MM.1S (cell line): ENCODE measurements around the gene LTBP4.

Source experiments
- DNase-seq: peaks from one replicate; pipeline ENCODE4 v3.0.0-alpha.2; 2015
- H2AFZ ChIP-seq: fragments of 300-600 bp; sonication (generic); 2 replicates; pipeline ENCODE4 v1.6.0; 2016; ENCODE audit warnings: antibody characterized with exemption, low read length
- H3F3A ChIP-seq: fragments of 300-600 bp; sonication (generic); 2 replicates; pipeline ENCODE4 v1.6.1; 2016; ENCODE audit warnings: mild to moderate bottlenecking, antibody characterized with exemption, low read length, moderate library complexity, mixed read lengths; ENCODE audit not compliant: insufficient read depth
- H3K27ac ChIP-seq: fragments of 300-600 bp; sonication (generic); 2 replicates; pipeline ENCODE4 v1.5.1; 2016; ENCODE audit warnings: mild to moderate bottlenecking, low read length
- H3K27me3 ChIP-seq: fragments of 300-600 bp; sonication (generic); replicated peaks from 2 replicates; pipeline ENCODE4 v1.6.0; 2016; ENCODE audit warnings: low read length; ENCODE audit not compliant: insufficient read depth
- H3K36me3 ChIP-seq: fragments of 300-600 bp; sonication (generic); replicated peaks from 2 replicates; pipeline ENCODE4 v1.6.1; 2016; ENCODE audit warnings: mild to moderate bottlenecking, low read length, mixed read lengths; ENCODE audit not compliant: insufficient read depth
- H3K4me1 ChIP-seq: fragments of 300-600 bp; sonication (generic); 2 replicates; pipeline ENCODE4 v1.6.1; 2016; ENCODE audit warnings: low read length, mixed read lengths
- H3K4me2 ChIP-seq: fragments of 300-600 bp; sonication (generic); 2 replicates; pipeline ENCODE4 v1.6.0; 2016; ENCODE audit warnings: low read depth, low read length
- H3K4me3 ChIP-seq: fragments of 300-600 bp; sonication (generic); 2 replicates; pipeline ENCODE4 v1.5.1; 2016; ENCODE audit warnings: low read length, mixed read lengths
- H3K79me2 ChIP-seq: fragments of 300-600 bp; sonication (generic); 2 replicates; pipeline ENCODE4 v1.6.1; 2016; ENCODE audit warnings: mixed run types, low read length, mixed read lengths
- H3K9ac ChIP-seq: fragments of 300-600 bp; sonication (generic); 2 replicates; pipeline ENCODE4 v1.6.1; 2016; ENCODE audit warnings: low read length, mixed read lengths
- H3K9me2 ChIP-seq: fragments of 300-600 bp; sonication (generic); replicated peaks from 2 replicates; pipeline ENCODE4 v1.6.1; 2016; ENCODE audit warnings: mild to moderate bottlenecking, low read length, mixed read lengths; ENCODE audit not compliant: insufficient read depth
- H3K9me3 ChIP-seq: fragments of 300-600 bp; sonication (generic); replicated peaks from 2 replicates; pipeline ENCODE4 v1.6.1; 2016; ENCODE audit warnings: mild to moderate bottlenecking, low read length, mixed read lengths; ENCODE audit not compliant: insufficient read depth
- H4K20me1 ChIP-seq: fragments of 300-600 bp; sonication (generic); 2 replicates; pipeline ENCODE4 v1.6.1; 2016; ENCODE audit warnings: mild to moderate bottlenecking, low read length, moderate library complexity, mixed read lengths; ENCODE audit not compliant: insufficient read depth
- CTCF ChIP-seq: fragments of 300-600 bp; sonication (generic); IDR thresholded peaks from 2 replicates; pipeline ENCODE4 v1.5.1; 2016; ENCODE audit warnings: antibody characterized with exemption, low read length, mixed read lengths
- EZH2 ChIP-seq: fragments of 300-600 bp; sonication (generic); optimal IDR thresholded peaks from 2 replicates; pipeline ENCODE3; 2017; ENCODE audit warnings: low read depth, mild to moderate bottlenecking, antibody characterized with exemption, low read length, mixed read lengths
- EZH2phosphoT487 ChIP-seq: fragments of 300-600 bp; sonication (generic); IDR thresholded peaks from 2 replicates; pipeline ENCODE4 v1.6.1; 2018; ENCODE audit warnings: antibody characterized with exemption, low read length

LTBP4 gene

GRCh38 chr19:40570313-40571004 lies 30.7 kb upstream of the LTBP4 start:
- H3K9me2 ChIP-seq, result no peaks in the 10 kb centered on the region
- peaks cover 5% of the 10 kb centered on the region for H3K4me1 ChIP-seq
- H3K36me3 ChIP-seq, result no peaks in the 10 kb centered on the region
- H2AFZ ChIP-seq, result peak overlapping the region; percentile 63
- H3K79me2 ChIP-seq, result no peaks in the 10 kb centered on the region
- no peaks in the 10 kb centered on the region for H4K20me1 ChIP-seq
- no peak for TF ChIP-seq EZH2phosphoT487
- no peak for TF ChIP-seq CTCF
- no peak for TF ChIP-seq EZH2
- H3K9ac ChIP-seq, result no peak overlapping the region
- H3K4me3 ChIP-seq, result peak overlapping the region; percentile 46; the same call in 1 of the 2 replicates
- DNase-seq, result peak; percentile 100
- H3K4me2 ChIP-seq, result peak overlapping the region; percentile 80
- no peaks in the 10 kb centered on the region for H3F3A ChIP-seq
- peaks cover 39% of the 10 kb centered on the region for H3K27me3 ChIP-seq
- H3K9me3 ChIP-seq, result no peaks in the 10 kb centered on the region
- no peak overlapping the region for H3K27ac ChIP-seq

- Histone ChIP-seq H3K27me3 (peaks cover 34% of the 10 kb centered on the region), H3K36me3 (no peaks in the 10 kb centered on the region), H3K4me1 (peaks cover 5% of the 10 kb centered on the region), H3K9ac (no peak overlapping the region), H3K9me2 (no peaks in the 10 kb centered on the region), H3K27ac (no peak overlapping the region), H3K79me2 (no peaks in the 10 kb centered on the region), H3K4me3 (peak overlapping the region; percentile 52), H4K20me1 (no peaks in the 10 kb centered on the region), H3K4me2 (peak overlapping the region; percentile 67), H3K9me3 (no peaks in the 10 kb centered on the region), H2AFZ (peak overlapping the region; percentile 77), H3F3A (no peaks in the 10 kb centered on the region)
- no peak for DNase-seq
- TF ChIP-seq CTCF (no peak), EZH2 (no peak), EZH2phosphoT487 (no peak)
Observed at GRCh38 chr19:40571005-40571318, 30.2 kb upstream of the LTBP4 start.

- no peaks in the 10 kb centered on the region for H3K9me2 ChIP-seq
- TF ChIP-seq EZH2phosphoT487 (no peak), EZH2 (no peak), CTCF (no peak)
Observed at GRCh38 chr19:40571831-40572495, 29.2 kb upstream of the LTBP4 start.

More at GRCh38 chr19:40571831-40572495, 29.2 kb upstream of the LTBP4 start:
- Histone ChIP-seq H3K79me2 (no peaks in the 10 kb centered on the region), H3K4me2 (no peak overlapping the region), H3K9ac (no peak overlapping the region), H3K4me1 (peaks cover 5% of the 10 kb centered on the region), H2AFZ (no peak overlapping the region), H3K36me3 (no peaks in the 10 kb centered on the region), H3K9me3 (no peaks in the 10 kb centered on the region), H3K4me3 (no peak overlapping the region), H4K20me1 (no peaks in the 10 kb centered on the region), H3K27ac (no peak overlapping the region), H3F3A (no peaks in the 10 kb centered on the region), H3K27me3 (peaks cover 24% of the 10 kb centered on the region)
- no peak for DNase-seq
